Measurements from ENCODE around the gene MEP1B.
"Not testable (repeated sequence)": the region's sequence is repeated elsewhere in the genome, so short reads cannot be mapped to it uniquely, and the experiment has no call there.

Gene MEP1B

GRCh38 chr18:32209685-32210445 lies 20.0 kb downstream of the MEP1B start:
- DNase-seq, result no peak

- no peak for DNase-seq
Measured at GRCh38 chr18:32213693-32214092, 23.9 kb downstream of the MEP1B start.

- no peak for DNase-seq
Measured at GRCh38 chr18:32216390-32216789, 26.6 kb downstream of the MEP1B start.

GRCh38 chr18:32219431-32220018 lies 29.7 kb downstream of the MEP1B start:
- DNase-seq, result no peak

GRCh38 chr18:32233348-32233747 lies 43.5 kb downstream of the MEP1B start:
- not testable (repeated sequence) for DNase-seq

- no peak for DNase-seq
Measured at GRCh38 chr18:32237049-32237448, 47.2 kb downstream of the MEP1B start.

GRCh38 chr18:32238635-32239268 lies 48.9 kb downstream of the MEP1B start:
- no peak for DNase-seq

- DNase-seq, result no peak
Measured at GRCh38 chr18:32242395-32242794, 52.6 kb downstream of the MEP1B start.

GRCh38 chr18:32243358-32243757 lies 53.5 kb downstream of the MEP1B start:
- no peak for DNase-seq

- DNase-seq, result no peak
Measured at GRCh38 chr18:32244881-32245280, 55.0 kb downstream of the MEP1B start.

GRCh38 chr18:32249147-32249929 lies 59.5 kb downstream of the MEP1B start:
- DNase-seq, result no peak

GRCh38 chr18:32251466-32251865 lies 61.6 kb downstream of the MEP1B start:
- DNase-seq, result no peak

- DNase-seq, result no peak
Measured at GRCh38 chr18:32252141-32252860, 62.5 kb downstream of the MEP1B start.

- DNase-seq, result no peak
Measured at GRCh38 chr18:32255570-32255969, 65.7 kb downstream of the MEP1B start.

- DNase-seq, result no peak
Measured at GRCh38 chr18:32257084-32257785, 67.4 kb downstream of the MEP1B start.

- DNase-seq, result no peak
Measured at GRCh38 chr18:32258148-32258547, 68.3 kb downstream of the MEP1B start.

GRCh38 chr18:32258558-32259204 lies 68.8 kb downstream of the MEP1B start:
- no peak for DNase-seq

GRCh38 chr18:32259553-32259952 lies 69.7 kb downstream of the MEP1B start:
- DNase-seq, result no peak

GRCh38 chr18:32261003-32261402 lies 71.2 kb downstream of the MEP1B start:
- DNase-seq, result no peak

GRCh38 chr18:32262092-32262491 lies 72.3 kb downstream of the MEP1B start:
- no peak for DNase-seq

- no peak for DNase-seq
Measured at GRCh38 chr18:32264401-32264800, 74.6 kb downstream of the MEP1B start.

GRCh38 chr18:32267463-32267862 lies 77.6 kb downstream of the MEP1B start:
- no peak for DNase-seq
